CD4-positive, alpha-beta T cell (primary cell): ENCODE data around the gene DLEC1. TPM values are rescaled to one million over a fixed set of nuclear protein-coding genes. Genes with fewer than 3 reads are reported as not detected.
"Not testable (repeated sequence)": the region's sequence is repeated elsewhere in the genome, so short reads cannot be mapped to it uniquely, and the experiment has no call there.

Experiments used
- ATAC-seq: fragments of 200-7000 bp; cut with Tn5 transposase; one replicate; pipeline ENCODE4 v1.10.0; 2022; ENCODE audit warnings: mild to moderate bottlenecking; ENCODE audit not compliant: poor library complexity
- CTCF ChIA-PET: fragments of 350-600 bp; sonication (Branson Sonifier 250); formaldehyde crosslinking; loops from one replicate; lab custom pipeline; 2021; ENCODE audit warnings: antibody characterized with exemption, inconsistent platforms; lab: Charles Lee
- POLR2A ChIA-PET: fragments of 350-600 bp; sonication (Branson Sonifier 250); formaldehyde crosslinking; loops from one replicate; lab custom pipeline; 2021; ENCODE audit warnings: antibody characterized with exemption, inconsistent platforms; lab: Charles Lee
- DNase-seq, 14 experiments: peaks; one replicate each; pipeline ENCODE4 v3.0.0-alpha.2; 2013 to 2020; ENCODE audit warnings: mixed read lengths in 2 of 14
- H3K27ac ChIP-seq, 2 donors: one replicate each; pipeline versions ENCODE4 v1.5.1 to v1.7.0; 2013; ENCODE audit warnings: low read length in 2 of 2, low read depth in 1 of 2, mild to moderate bottlenecking in 1 of 2
- H3K27me3 ChIP-seq, 2 experiments: 1 replicate in 1 of 2; 2 replicates in 1 of 2; pipeline versions ENCODE4 v1.6.1 to v1.7.0; 2013; ENCODE audit warnings: low read length in 2 of 2, control low read depth in 1 of 2, mild to moderate bottlenecking in 1 of 2, moderate library complexity in 1 of 2; ENCODE audit not compliant: insufficient read depth in 2 of 2, control insufficient read depth in 1 of 2
- H3K36me3 ChIP-seq: one replicate; pipeline ENCODE4 v1.6.1; 2013; ENCODE audit warnings: low read length, control low read depth; ENCODE audit not compliant: insufficient read depth
- H3K4me1 ChIP-seq: one replicate; pipeline ENCODE4 v1.6.1; 2013; ENCODE audit warnings: low read length, control low read depth; ENCODE audit not compliant: insufficient read depth
- H3K4me3 ChIP-seq: one replicate; pipeline ENCODE4 v1.5.1; 2013; ENCODE audit warnings: mild to moderate bottlenecking, low read length, moderate library complexity
- H3K9me3 ChIP-seq, 2 experiments: 1 replicate in 1 of 2; 2 replicates in 1 of 2; pipeline versions ENCODE4 v1.6.1 to v1.7.0; 2013; ENCODE audit warnings: low read length in 2 of 2, mild to moderate bottlenecking in 2 of 2, control low read depth in 1 of 2, moderate library complexity in 1 of 2; ENCODE audit not compliant: control insufficient read depth in 1 of 2, insufficient read depth in 1 of 2
- H3K27ac Mint-ChIP-seq: one replicate; pipeline ENCODE4 v1.8.0; 2020; ENCODE audit warnings: mixed read lengths
- H3K27me3 Mint-ChIP-seq: one replicate; pipeline ENCODE4 v1.8.0; 2021; ENCODE audit warnings: mixed read lengths
- H3K36me3 Mint-ChIP-seq: one replicate; pipeline ENCODE4 v1.8.0; 2021; ENCODE audit warnings: low read depth, mixed read lengths
- H3K4me1 Mint-ChIP-seq: one replicate; pipeline ENCODE4 v1.8.0; 2021; ENCODE audit warnings: low read depth, mixed read lengths
- H3K4me3 Mint-ChIP-seq: one replicate; pipeline ENCODE4 v1.8.0; 2020; ENCODE audit warnings: mild to moderate bottlenecking, mixed read lengths
- H3K9me3 Mint-ChIP-seq: one replicate; pipeline ENCODE4 v1.8.0; 2020; ENCODE audit warnings: mixed read lengths
- CTCF ChIP-seq: fragments of 200-600 bp; IDR thresholded peaks from one replicate; pipeline ENCODE4 v1.8.0; 2022; ENCODE audit warnings: antibody characterized with exemption, mild to moderate bottlenecking
- intact Hi-C, 2 experiments: fragments of 100-400 bp; cut with DNase I in 1 of 2; cut with micrococcal nuclease in 1 of 2; formaldehyde crosslinking; loops; one replicate each; pipeline versions ENCODE4 v1.15.1 to v1.9.0; 2023 to 2025; cut with DNase I, micrococcal nuclease
- total RNA-seq, 174 experiments: library from RNA in 2 of 174; stranded (reverse) in 2 of 174; gene quantifications; one replicate each; pipeline ENCODE4 v1.2.3 and lab custom pipeline; 2021 to 2026

Gene DLEC1
- total RNA-seq, 2 experiments from 2014 or later = 4.4 to 5.1 TPM

- Histone ChIP-seq H3K4me1 (no peaks in the 10 kb centered on the region), H3K9me3 (peaks cover 7 to 13% of the 10 kb centered on the region in 2 experiments), H3K4me3 (no peak overlapping the region), H3K27me3 (no peaks in the 10 kb centered on the region), H3K27ac (no peak overlapping the region), H3K36me3 (no peaks in the 10 kb centered on the region)
- peak overlapping the region; percentile 78 for H3K27ac Mint-ChIP-seq
- no peaks in the 10 kb centered on the region for H3K4me1 Mint-ChIP-seq
- TF ChIP-seq CTCF = no peak
- intact Hi-C loops = loop anchor here in 1 of 2 experiments (2.0 kb wide), 1 partner anchor 47 kb away; the partner anchor contains the start of gene DLEC1
- DNase-seq = no peak
- ATAC-seq = no peak
- H3K4me3 Mint-ChIP-seq = no peak overlapping the region
- peaks cover 17% of the 10 kb centered on the region for H3K36me3 Mint-ChIP-seq
- CTCF ChIA-PET = no interaction called here
- peaks cover 6% of the 10 kb centered on the region for H3K9me3 Mint-ChIP-seq
- H3K27me3 Mint-ChIP-seq = no peaks in the 10 kb centered on the region
- POLR2A ChIA-PET = no interaction called here
Measured at GRCh38 chr3:38085943-38086324, 46.9 kb downstream of the DLEC1 start.

- Histone ChIP-seq H3K9me3 (peaks cover 7 to 13% of the 10 kb centered on the region in 2 experiments), H3K4me3 (no peak overlapping the region), H3K4me1 (no peaks in the 10 kb centered on the region), H3K36me3 (no peaks in the 10 kb centered on the region), H3K27ac (no peak overlapping the region), H3K27me3 (no peaks in the 10 kb centered on the region)
- Mint-ChIP-seq H3K4me1 (no peaks in the 10 kb centered on the region), H3K36me3 (peaks cover 17% of the 10 kb centered on the region), H3K27ac (peak overlapping the region; percentile 78), H3K9me3 (peaks cover 6% of the 10 kb centered on the region), H3K27me3 (no peaks in the 10 kb centered on the region), H3K4me3 (no peak overlapping the region)
- ATAC-seq (no peak), DNase-seq (no peak)
- TF ChIP-seq CTCF = no peak
- intact Hi-C loops = no loop called here
- POLR2A ChIA-PET = no interaction called here
- CTCF ChIA-PET = no interaction called here
Measured at GRCh38 chr3:38086496-38086895, 47.5 kb downstream of the DLEC1 start.

GRCh38 chr3:38087278-38087677 is 48.3 kb downstream of the DLEC1 start:
- peaks cover 17% of the 10 kb centered on the region for H3K36me3 Mint-ChIP-seq
- CTCF ChIA-PET = not testable (repeated sequence)

More at GRCh38 chr3:38087278-38087677, 48.3 kb downstream of the DLEC1 start:
- H3K27ac ChIP-seq, H3K27me3 Mint-ChIP-seq, POLR2A ChIA-PET, H3K4me3 Mint-ChIP-seq, H3K27ac Mint-ChIP-seq, ATAC-seq, H3K4me1 ChIP-seq, H3K27me3 ChIP-seq, H3K4me1 Mint-ChIP-seq, H3K36me3 ChIP-seq, DNase-seq, H3K9me3 Mint-ChIP-seq, H3K4me3 ChIP-seq, intact Hi-C loops: not testable (repeated sequence)
- peaks cover 7 to 10% of the 10 kb centered on the region in 2 experiments for H3K9me3 ChIP-seq
